Measurements from ENCODE around the gene CFAP43.

CFAP43 gene

DNA sequence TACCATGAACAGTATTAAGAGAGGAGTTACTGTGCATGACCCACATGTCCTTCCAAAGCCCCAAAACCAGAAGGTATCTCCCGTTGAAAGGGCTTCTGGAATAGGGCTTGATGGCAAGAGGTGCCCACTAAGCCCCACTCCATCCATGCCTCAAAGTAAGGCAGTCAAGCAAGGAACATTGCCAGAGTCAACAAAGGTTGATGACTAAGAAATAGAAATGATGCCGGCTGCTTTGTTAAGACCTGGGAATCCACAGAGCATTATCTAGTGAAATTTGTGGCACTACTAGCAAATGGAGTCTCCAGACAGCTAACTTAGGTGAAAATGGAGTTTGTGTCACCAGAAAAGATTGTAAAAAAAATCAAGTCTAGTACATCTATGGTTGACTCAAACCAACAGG is 104.0 kb downstream of the CFAP43 start:
- DNase-seq (ENCODE audit: low read depth), result no peak

DNA sequence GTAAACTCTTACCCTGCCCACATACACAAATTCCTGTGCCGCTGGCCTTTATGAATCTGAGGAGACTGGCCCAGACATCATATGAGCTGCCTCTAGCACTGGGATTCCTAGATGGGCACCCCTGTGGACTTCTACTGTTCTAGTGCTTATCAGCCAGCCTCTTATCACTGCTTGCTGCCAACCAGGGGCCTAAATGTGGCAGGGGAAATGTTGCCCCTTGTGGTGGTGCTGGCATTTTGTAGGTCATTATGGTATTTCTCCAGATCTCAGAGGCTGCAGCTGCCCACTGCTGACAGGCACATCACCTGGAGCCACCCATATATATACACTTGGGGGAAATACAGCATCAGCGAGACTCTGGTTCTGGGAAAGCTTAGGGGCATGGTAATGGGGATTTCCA is 104.8 kb downstream of the CFAP43 start:
- no peak for DNase-seq (ENCODE audit: low read depth)

DNA sequence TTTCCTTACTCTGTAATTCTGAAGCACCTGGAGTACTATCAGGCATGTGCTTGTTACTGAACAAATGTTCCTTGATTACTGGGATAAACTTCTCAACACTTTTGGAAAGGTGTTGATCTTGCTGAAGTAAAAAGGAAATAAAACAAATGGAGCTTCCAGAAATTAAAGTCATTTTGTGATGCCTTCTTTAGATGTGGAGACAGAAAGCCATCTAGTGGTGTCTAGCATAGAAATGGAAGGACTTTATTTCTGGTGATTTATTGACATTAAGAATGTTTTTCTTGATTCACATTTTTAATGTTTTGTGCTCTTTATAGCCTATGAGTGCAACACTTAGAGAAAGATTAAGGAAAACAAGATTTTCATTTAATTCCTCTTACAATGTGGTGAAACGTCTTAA is 108.8 kb downstream of the CFAP43 start:
- no peak for DNase-seq (ENCODE audit: low read depth)

DNA sequence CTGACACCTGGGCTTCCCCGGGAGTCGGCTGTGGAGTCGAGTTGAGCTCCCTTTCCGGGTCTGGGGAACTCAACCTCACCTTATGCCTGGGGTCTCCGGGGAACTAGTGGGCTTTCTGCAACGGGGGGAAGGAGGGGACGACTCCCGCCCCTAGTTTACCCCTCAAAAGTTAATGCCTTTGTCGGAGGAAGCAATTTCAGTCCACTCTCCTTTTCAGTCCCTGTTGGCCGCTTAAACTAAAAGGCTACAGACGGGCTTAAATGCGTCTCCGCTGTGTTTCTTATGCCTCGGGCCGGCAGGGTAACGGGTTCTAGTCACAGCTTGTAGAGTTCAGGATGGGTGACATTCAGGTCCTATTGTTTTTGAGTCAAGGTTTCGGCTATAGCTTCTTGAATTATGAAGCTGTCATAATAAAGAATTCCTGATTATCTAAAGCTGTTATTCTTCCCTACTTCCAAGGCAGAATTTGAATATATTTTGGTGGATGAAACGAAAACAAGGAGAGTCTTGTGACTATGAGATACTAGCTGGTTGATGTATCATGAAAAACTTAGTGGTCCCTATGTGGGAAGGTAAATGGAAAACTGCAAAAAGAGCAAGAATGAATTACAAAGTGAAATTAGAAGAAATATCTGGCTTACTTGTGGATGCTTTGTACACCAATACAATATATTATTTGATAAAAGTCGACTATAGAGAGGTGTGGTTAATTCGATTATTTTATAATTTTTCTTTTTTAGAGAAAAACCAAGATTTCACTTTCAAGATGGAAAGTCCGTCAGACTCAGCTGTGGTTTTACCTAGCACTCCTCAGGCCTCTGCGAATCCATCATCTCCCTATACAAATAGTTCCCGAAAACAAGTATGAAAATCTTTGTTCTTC is 109.7 kb downstream of the CFAP43 start:
- DNase-seq (ENCODE audit: low read depth), result no peak

DNA sequence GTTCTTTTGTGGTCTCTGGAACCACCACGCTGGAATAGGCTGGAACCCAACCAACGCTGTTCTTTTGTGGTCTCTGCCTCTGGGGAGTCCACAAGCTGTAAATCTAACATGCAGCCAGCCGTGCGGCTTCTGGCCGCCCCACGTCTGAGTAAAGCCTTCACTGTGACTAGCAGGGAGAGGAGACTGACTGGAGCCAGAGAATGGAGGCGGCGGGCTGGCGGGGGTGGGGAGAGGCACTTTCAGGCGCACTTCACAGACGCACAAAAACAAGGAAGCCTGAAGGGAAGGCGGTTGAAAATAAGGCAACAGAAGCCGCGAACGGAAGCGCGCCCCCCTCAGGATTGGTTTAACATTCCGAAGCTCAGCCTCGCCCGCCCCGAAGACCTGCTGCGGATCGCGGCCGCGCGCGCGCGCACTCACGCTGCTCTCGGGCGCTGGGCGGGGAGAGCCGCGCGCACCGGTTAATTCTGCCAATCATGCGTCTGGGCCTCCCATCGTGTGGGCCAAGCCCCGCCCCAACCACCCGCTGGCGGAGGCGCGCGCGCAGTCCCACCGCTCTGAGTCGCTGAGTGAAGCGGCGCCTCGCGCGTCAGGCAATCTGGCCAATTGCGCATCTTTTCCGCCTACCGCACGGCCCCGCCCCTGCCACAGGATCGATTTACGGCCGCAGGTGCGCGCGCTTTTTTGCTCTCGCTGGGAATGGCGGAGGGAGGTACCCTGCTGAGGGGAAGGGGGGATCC is 110.5 kb downstream of the CFAP43 start, which contains the start of gene SFR1:
Gene SFR1 (plus strand): TSS at position 687 of the 740 bp plus-strand sequence. CDS start 13 bp downstream, at position 700.
- DNase-seq (ENCODE audit: low read depth), result peak; percentile 97

DNA sequence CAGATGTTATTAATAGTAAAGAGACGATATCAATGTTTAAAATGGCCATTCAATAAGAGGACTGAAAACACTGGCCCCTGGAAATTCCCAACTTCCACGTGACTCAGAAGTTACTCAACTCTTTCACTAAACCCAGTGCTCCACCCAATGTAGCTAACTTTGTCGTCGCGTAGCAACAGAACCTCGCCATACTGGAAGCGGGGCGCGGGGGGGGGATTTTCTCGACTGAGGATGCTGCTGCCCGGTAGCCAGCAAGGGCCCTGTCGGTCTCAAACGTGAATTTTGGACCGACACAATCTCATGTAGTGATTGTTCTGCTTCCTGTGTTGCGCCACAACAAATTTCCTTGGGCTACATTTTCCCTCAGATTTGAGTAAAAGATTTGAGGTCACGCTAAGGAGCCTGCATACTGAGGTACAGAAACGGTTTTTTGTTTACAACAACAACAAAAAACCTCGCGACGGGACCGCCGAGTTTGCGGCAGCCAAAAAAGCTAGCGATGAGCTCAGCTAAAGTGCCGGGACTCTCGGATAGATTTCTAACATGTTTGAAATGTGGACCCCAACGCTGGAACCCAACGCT is 111.2 kb downstream of the CFAP43 start:
- peak; percentile 66 for DNase-seq (ENCODE audit: low read depth)

DNA sequence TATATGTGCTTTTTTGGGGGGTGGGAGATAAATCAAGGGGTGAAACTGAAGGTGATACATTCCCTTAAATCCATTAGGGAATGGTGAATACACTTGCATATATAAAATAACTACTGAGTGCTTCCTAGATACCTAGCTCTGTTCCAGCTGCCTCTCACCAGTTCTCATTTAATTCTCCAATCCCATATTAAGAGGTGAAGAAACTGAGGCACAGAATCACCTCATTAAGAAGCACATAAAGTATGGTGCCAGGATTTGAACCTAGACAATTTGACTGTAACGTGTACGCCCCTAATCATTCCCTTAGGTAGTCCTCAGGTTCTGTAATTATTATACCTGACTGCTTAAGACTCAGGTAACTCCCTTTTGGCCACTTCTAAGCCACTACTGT is 111.7 kb downstream of the CFAP43 start:
- DNase-seq (ENCODE audit: low read depth), result no peak

DNA sequence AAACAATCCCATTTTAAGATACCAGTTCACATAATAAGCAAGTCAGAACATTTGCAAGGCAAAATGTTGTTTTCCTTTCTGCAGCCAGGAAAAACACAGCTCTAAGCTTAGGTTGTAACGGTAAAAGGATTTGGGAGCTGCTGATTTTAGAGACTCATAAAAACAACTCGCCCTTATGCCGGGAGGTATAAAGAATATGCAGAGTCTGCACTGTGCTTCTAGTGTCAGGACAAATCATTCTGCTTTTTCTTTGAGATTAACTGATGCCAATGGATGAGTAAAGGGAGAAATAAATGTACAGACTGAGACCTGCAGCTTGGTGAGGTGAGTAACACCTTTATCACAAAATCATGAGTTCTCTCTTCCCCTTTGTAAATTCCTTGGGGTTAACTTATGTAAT is 112.2 kb downstream of the CFAP43 start:
- no peak for DNase-seq (ENCODE audit: low read depth)

DNA sequence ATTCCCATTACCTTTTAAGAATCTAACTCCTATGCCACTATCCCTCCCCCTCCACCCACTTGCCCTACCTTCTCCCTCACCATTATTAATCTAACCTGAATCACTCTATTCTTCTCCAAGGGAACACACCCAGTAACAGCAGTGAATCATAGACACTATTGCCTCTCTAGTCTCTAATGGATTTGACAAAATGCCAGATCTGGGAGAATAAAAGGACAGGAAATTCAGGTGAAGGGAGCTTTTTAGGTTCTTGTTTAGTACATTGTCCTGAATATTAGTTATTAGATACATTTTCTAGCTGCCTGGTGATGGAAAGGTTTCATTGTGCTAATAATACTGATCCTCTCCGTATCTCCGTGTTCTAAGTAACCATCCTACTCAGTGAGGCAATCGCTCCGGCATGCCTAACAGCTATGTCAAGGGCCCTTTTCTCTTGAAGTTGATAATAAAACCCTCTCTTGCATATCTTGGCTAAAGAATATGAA is 114.3 kb downstream of the CFAP43 start:
- DNase-seq (ENCODE audit: low read depth), result no peak

DNA sequence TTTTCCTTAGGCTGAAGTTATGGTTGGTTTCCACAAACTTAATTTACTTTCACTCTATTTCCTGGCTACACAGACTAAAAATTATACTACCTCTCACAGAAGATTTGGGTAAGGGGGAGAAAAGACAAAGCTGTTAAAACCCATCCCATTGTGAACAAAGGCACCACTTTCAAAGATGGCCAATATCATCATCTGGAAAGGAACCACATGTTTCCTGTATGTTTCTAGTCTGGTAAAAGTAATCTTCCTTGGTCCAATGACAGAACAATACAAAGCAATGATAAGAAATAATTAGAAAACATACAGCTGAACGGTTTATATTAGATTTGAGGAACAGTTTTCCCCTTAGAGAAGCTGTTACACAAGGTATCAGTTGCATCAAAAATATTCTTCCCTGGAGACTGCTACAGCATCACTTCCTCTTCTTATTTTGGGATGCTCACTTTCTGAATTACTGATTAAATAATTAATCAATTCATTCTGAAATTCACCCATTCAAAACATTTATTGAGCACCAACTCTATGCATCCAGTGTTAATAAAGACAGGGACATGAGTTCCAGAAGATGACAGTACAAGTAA is 118.7 kb downstream of the CFAP43 start:
- no peak for DNase-seq (ENCODE audit: low read depth)

DNA sequence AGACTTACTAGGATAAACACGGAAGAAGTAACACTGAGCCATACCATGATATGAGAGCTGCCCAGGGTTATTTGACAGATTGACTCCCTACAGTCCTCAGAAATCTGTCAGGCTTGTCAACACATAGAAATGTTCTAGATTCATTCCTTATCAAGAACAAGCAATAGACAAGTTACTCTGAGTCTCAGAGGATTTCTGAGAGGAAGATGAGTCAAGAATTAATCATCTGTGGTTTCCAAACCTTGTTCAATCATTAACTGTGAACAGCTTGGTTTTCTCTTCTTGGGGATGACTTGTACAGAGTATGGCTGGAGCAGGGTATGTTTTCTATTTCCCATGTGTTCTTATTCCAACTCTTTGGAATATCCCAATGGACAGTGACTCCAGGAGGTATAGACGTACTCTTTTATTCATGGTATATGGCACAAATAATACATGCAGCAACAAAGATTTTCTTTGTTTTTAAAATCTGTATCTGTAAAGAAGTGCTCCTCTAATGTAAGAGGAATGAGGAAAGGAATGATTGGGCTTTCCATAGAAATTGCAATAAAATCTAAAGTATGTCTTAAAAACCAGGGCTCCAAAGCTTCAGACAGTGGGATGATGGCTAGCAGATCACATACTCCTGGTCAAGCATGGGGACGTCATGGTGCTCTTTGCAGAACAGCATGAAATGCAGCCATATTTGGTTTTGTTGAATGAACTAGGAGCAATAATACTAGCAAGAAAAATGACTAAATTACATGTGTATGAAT is 122.1 kb downstream of the CFAP43 start:
- no peak for DNase-seq (ENCODE audit: low read depth)

DNA sequence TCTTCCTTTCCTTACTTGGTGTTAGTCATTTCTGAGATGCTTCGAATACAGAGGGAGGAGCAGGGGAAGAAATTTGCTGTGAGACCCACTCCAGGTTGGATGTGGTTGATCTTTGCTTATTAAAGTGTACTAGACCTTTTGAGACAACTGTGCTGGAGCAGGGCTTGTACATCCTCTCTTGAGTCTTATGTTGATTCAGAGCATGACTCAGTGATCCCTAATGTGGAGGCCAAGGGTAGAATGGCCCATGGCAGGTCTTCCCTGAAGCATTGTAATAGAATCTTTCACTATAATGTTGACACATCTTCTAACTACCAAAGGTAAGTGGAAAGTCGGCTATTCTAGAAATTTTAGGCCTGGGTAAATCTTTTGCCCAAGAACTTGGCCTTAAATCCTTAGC is 127.2 kb downstream of the CFAP43 start:
- no peak for DNase-seq (ENCODE audit: low read depth)

DNA sequence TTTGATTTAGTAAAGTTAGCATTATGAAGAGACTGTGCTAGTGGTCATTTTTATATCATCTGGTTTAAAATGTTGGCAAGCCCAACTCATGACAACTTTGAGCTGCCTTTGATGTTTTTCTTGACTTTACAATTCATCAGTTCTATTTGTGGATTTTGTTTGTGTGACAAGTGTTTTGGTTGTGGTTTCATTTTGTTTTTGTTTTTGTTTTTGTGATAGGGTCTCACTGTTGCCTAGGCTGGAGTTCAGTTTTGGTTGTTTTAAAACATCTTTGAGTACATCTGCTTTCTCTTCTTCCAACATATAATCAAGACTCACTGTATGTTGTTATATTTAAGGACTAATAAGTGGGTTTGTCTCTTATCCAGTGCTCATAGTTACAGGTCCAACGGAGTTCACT is 127.7 kb downstream of the CFAP43 start:
- no peak for DNase-seq (ENCODE audit: low read depth)

DNA sequence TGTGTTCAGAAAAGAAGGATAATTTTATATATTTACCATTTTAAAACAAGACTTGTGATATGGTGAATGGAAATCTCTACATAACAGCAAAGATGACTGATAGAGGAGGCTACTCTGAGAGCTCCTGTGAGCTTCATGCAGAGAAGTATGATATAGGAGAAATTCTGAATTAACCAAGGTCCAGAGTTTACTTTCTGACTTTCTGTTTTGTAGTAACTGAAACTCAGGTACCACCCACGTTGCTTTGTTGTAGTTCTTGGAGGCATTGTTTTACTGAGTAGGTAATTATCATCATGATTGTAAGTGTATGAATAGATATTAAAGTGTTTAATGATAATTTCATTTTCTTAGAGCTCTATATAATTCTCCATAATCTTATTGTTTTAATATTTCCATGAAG is 128.2 kb downstream of the CFAP43 start:
- DNase-seq (ENCODE audit: low read depth), result no peak

DNA sequence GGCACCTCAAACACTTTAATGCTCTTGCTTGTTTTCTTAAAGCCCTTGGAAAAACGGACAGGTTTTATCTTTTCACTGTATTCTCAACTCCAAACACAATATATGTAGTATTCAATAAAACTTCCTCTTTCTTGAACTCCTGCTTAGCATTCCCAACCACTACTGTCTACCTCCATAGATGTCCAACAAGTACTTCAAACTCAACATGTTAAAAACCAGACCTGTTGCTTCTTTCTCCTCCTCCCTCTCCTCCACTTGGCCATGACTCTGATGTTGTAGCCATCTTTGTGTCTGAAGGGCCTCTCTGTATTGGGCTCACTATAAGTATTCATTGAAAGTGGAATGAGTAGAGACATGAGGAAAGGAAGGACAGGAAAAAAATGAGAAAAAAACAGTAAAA is 130.3 kb downstream of the CFAP43 start:
- DNase-seq (ENCODE audit: low read depth), result no peak

DNA sequence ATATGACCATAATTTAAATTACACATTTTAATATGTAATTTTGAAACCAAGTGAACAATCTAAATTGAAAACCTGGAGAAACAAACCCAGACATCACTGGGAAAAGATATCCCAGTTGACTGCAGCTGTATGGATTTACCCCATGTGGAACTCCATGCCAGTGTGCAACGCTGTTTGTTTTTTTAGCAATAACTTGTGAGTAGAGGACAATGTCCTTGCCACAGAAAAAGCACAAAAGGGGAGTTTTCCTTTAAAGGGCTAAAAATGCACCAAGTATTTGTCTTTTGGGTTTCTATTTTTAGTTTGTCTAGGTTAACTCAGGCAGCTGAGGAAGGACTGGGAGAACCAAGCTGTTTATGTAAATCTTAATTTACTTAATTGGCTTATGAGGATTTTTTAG is 131.4 kb downstream of the CFAP43 start:
- no peak for DNase-seq (ENCODE audit: low read depth)

DNA sequence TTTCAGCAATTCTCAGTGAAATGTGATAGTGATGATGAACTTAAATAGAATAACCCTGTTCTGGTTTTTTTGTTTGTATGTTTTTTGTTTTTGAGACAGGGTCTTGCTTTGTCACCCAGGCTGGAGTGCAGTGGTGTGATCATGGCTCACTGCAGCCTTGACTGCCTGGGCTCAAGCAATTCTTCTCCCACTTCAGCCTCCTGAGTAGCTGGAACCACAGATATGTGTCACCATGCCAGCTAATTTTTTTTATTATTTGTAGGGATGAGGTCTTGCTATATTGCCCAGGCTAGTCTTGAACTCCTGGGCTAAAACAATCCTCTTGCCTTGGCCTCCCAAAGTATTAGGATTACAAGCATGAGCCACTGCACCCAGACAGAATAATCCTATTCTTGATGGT is 132.2 kb downstream of the CFAP43 start:
- DNase-seq (ENCODE audit: low read depth), result no peak

DNA sequence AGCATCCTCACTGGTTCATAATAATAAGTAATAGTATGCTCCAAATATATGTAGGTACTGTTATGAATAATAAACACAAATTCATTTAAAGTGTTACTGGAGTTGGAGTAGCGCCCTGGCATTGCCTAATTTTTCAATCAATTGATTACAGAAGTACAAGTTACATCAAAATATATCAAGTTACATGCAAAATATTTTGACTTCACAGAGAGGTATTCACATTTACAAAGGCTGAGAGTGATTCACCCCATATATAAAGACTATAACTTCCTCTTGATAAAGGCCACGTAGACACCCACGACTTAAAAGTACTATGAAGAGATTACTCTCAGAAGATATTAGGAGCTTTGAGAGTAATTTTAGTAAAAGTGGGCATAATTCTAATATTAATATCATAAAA is 132.9 kb downstream of the CFAP43 start:
- DNase-seq (ENCODE audit: low read depth), result no peak

DNA sequence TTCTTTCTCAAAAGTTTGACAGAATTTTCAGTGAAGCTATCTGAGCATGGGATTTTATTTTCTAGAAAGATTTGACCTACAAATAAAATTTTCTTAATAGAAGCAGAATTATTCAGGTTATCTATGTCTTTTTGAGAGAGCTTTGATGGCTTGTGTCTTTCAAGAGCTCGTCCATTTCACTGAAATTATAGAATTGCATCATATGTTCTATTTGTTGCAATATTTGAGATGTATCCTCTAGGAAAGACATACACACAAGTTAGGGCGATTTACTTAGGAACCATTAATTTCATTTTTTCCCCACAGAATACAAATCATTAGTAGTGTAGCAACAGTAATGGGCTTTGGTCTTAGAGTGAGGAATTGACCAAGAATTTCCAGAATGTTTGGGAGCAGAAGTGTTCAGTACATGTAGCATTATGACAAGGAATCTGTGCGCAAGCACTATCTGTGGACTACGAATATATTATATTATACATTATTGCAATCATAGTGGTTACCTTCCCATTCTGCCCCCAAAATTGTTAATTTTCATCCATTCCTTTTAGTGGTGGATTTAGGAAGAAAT is 133.7 kb downstream of the CFAP43 start:
- DNase-seq (ENCODE audit: low read depth), result no peak

DNA sequence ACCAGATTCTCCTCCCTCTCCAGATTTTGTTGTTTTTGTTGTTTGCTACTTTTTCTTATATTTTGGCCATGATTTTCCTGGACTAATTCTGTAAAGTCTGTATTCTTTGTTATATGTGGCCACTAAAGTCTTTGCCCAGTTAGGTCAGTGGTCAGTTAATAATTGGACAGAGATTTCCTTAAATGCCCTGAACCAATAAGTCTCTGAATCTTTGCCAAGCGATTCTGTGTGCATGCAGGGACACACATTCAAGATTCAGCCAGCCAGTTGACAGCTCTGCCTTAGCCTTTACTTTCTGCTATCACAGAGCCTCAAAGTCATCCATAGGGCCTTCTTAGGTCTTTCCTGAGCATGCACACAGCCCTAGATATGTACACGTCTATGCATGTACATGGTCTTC is 135.5 kb downstream of the CFAP43 start:
- no peak for DNase-seq (ENCODE audit: low read depth)

DNA sequence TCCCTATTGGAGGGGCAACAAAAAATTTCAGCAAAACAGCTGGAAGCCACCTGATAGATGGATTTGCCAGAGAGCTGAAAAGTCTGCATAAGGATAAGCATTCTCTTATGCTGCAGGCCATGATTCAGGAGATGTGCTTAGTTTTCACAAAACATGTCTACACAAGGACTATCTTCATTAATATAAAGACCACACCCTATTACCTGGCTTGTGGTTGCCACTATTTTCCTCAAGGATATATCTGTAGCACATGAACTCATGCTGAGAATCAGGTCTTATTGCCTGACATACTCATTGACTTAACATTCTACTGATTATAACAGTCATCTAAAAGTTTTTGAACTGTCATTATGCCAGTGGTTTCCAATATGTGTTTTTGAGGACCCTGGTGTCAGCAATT is 139.4 kb downstream of the CFAP43 start:
- no peak for DNase-seq (ENCODE audit: low read depth)

Measured in stimulated activated CD8-positive, alpha-beta memory T cell treated with anti-CD3 and anti-CD28 coated beads, Interleukin-7, amount 100 ng/mL, for 24 hours (primary cell).